Measurements from ENCODE around the gene MTMR6. TPM values are rescaled to one million over a fixed set of nuclear protein-coding genes. Genes with fewer than 3 reads are reported as not detected.
A peak's percentile ranks its signal among the peaks of the same experiment; 100 is the strongest.

MTMR6 gene
- total RNA-seq, 2 experiments from 2014 or later, result 6.4 to 17.3 TPM

- Histone ChIP-seq H3K79me2 (ENCODE audit: insufficient read depth, low read depth, low read length) (no peaks in the 10 kb centered on the region), H2AFZ (ENCODE audit: low read length) (no peak overlapping the region), H3K36me3 (ENCODE audit: insufficient read depth, low read length) (peaks cover 78% of the 10 kb centered on the region), H3K4me1 (ENCODE audit: insufficient read depth, low read length, poor library complexity, severe bottlenecking) (peaks cover 10% of the 10 kb centered on the region), H3K9me3 (ENCODE audit: low read length) (no peaks in the 10 kb centered on the region), H3K27ac (ENCODE audit: low read depth, low read length, poor library complexity, severe bottlenecking) (no peak overlapping the region), H3K4me3 (ENCODE audit: low read depth, low read length, poor library complexity, severe bottlenecking) (no peak overlapping the region), H4K20me1 (ENCODE audit: insufficient read depth, low read length) (no peaks in the 10 kb centered on the region), H3K4me2 (ENCODE audit: low read length) (no peak overlapping the region), H3K9me2 (ENCODE audit: insufficient read depth, low read length) (no peaks in the 10 kb centered on the region)
- ChIA-PET POLR2A (interaction anchor here (0.7 to 1.4 kb wide), 4 partner anchors 14 to 79 kb away, joined by 3 to 4 read pairs (median 3); no protein-coding TSS in a partner anchor), CTCF (ENCODE audit: unreplicated experiment) (no interaction called here)
- no TSS peak for BruUV-seq (replicated peaks)
- no peak for TF ChIP-seq EZH2phosphoT487 (IDR thresholded peaks at IDR 0.05; ENCODE audit: borderline replicate concordance, low read depth, low read length)
- no peak for TF ChIP-seq CTCF (conservative IDR thresholded peaks at IDR 0.05; ENCODE audit: low read length)
- intact Hi-C loops (cut with micrococcal nuclease; ENCODE audit: unreplicated experiment), result loop anchor here (5.0 kb wide), 1 partner anchor 80 kb away; no protein-coding TSS in a partner anchor
- DNase-seq (ENCODE audit: low spot score), result no peak
These were observed 34.5 kb downstream of the MTMR6 start for GRCh38 chr13:25252752-25253151.

DNA sequence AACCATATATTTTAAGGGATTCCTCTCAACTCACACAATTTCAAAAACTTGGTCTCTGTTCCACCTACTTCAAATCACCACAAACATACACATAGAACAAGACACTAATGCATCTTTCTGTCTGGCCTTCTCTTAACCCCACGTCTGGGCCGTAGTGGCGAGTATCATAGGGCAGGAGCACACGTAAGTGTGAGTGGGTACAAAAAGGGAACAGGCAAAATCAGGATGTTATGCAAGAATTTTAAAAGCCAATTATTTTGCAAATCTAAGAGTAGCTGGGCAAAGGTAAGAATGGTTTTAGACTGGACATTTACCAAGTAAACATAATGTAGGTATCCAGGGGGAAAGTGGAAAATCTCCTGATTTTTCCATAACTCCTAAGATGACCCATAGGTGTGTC lies 35.1 kb downstream of the MTMR6 start:
- Histone ChIP-seq H3K36me3 (ENCODE audit: insufficient read depth, low read length) (peaks cover 73% of the 10 kb centered on the region), H3K9me3 (ENCODE audit: low read length) (no peaks in the 10 kb centered on the region), H3K4me2 (ENCODE audit: low read length) (no peak overlapping the region), H2AFZ (ENCODE audit: low read length) (no peak overlapping the region), H3K27ac (ENCODE audit: low read depth, low read length, poor library complexity, severe bottlenecking) (no peak overlapping the region), H4K20me1 (ENCODE audit: insufficient read depth, low read length) (no peaks in the 10 kb centered on the region), H3K4me3 (ENCODE audit: low read depth, low read length, poor library complexity, severe bottlenecking) (no peak overlapping the region), H3K79me2 (ENCODE audit: insufficient read depth, low read depth, low read length) (no peaks in the 10 kb centered on the region), H3K9me2 (ENCODE audit: insufficient read depth, low read length) (no peaks in the 10 kb centered on the region), H3K4me1 (ENCODE audit: insufficient read depth, low read length, poor library complexity, severe bottlenecking) (peaks cover 16% of the 10 kb centered on the region)
- no peak for DNase-seq (ENCODE audit: low spot score)
- POLR2A ChIA-PET, result interaction anchor here (0.9 to 1.4 kb wide), 2 partner anchors 23 to 32 kb away, joined by 3 to 4 read pairs; no protein-coding TSS in a partner anchor
- CTCF ChIA-PET (ENCODE audit: unreplicated experiment), result no interaction called here
- no peak for TF ChIP-seq CTCF (conservative IDR thresholded peaks at IDR 0.05; ENCODE audit: low read length)
- no peak for TF ChIP-seq EZH2phosphoT487 (IDR thresholded peaks at IDR 0.05; ENCODE audit: borderline replicate concordance, low read depth, low read length)
- no TSS peak for BruUV-seq (replicated peaks)
- intact Hi-C loops (cut with micrococcal nuclease; ENCODE audit: unreplicated experiment), result loop anchor here (5.0 kb wide), 1 partner anchor 80 kb away; no protein-coding TSS in a partner anchor

GRCh38 chr13:25249001-25249543 lies 38.2 kb downstream of the MTMR6 start:
- H3K36me3 ChIP-seq (ENCODE audit: insufficient read depth, low read length), result peaks cover 58% of the 10 kb centered on the region
- peaks cover 21% of the 10 kb centered on the region for H3K4me1 ChIP-seq (ENCODE audit: insufficient read depth, low read length, poor library complexity, severe bottlenecking)
- peak; percentile 49 for DNase-seq (ENCODE audit: low spot score)
- H3K27ac ChIP-seq (ENCODE audit: low read depth, low read length, poor library complexity, severe bottlenecking), result no peak overlapping the region
- H3K4me3 ChIP-seq (ENCODE audit: low read depth, low read length, poor library complexity, severe bottlenecking), result no peak overlapping the region
- ChIA-PET CTCF (ENCODE audit: unreplicated experiment) (no interaction called here), POLR2A (no interaction called here)
- no peaks in the 10 kb centered on the region for H4K20me1 ChIP-seq (ENCODE audit: insufficient read depth, low read length)
- BruUV-seq (replicated peaks), result no TSS peak
- H3K4me2 ChIP-seq (ENCODE audit: low read length), result no peak overlapping the region
- H3K79me2 ChIP-seq (ENCODE audit: insufficient read depth, low read depth, low read length), result no peaks in the 10 kb centered on the region
- H2AFZ ChIP-seq (ENCODE audit: low read length), result no peak overlapping the region
- no peaks in the 10 kb centered on the region for H3K9me3 ChIP-seq (ENCODE audit: low read length)
- no peak for TF ChIP-seq EZH2phosphoT487 (IDR thresholded peaks at IDR 0.05; ENCODE audit: borderline replicate concordance, low read depth, low read length)
- peak; percentile 84 for TF ChIP-seq CTCF (conservative IDR thresholded peaks at IDR 0.05; ENCODE audit: low read length)
- intact Hi-C loops (cut with micrococcal nuclease; ENCODE audit: unreplicated experiment), result no loop called here
- H3K9me2 ChIP-seq (ENCODE audit: insufficient read depth, low read length), result no peaks in the 10 kb centered on the region
